Glomerular endothelial cell (primary cell): ENCODE measurements around the gene EXOC3L1. TPM values are rescaled to one million over a fixed set of nuclear protein-coding genes. Genes with fewer than 3 reads are reported as not detected.

Experiments
- DNase-seq: peaks from one replicate; pipeline ENCODE4 v3.0.0-alpha.2; 2011; ENCODE audit warnings: low read depth, low spot score; ENCODE audit errors: extremely low read depth
- total RNA-seq: library from RNA; depleted of rRNA; stranded (reverse); fragments of >200 nt; gene quantifications from 2 replicates; pipeline ENCODE4 v1.2.3, GENCODE V29; 2015

Gene EXOC3L1
- total RNA-seq, 1 donor from 2014 or later = 27.4 TPM

- no peak for DNase-seq
Measured at GRCh38 chr16:67150047-67150832, 39.7 kb downstream of the EXOC3L1 start.

GRCh38 chr16:67149276-67150046, 40.5 kb downstream of the EXOC3L1 start:
- no peak for DNase-seq

GRCh38 chr16:67148656-67149275, 41.2 kb downstream of the EXOC3L1 start:
- no peak for DNase-seq

GRCh38 chr16:67148221-67148620, 41.7 kb downstream of the EXOC3L1 start:
- DNase-seq = no peak

DNA sequence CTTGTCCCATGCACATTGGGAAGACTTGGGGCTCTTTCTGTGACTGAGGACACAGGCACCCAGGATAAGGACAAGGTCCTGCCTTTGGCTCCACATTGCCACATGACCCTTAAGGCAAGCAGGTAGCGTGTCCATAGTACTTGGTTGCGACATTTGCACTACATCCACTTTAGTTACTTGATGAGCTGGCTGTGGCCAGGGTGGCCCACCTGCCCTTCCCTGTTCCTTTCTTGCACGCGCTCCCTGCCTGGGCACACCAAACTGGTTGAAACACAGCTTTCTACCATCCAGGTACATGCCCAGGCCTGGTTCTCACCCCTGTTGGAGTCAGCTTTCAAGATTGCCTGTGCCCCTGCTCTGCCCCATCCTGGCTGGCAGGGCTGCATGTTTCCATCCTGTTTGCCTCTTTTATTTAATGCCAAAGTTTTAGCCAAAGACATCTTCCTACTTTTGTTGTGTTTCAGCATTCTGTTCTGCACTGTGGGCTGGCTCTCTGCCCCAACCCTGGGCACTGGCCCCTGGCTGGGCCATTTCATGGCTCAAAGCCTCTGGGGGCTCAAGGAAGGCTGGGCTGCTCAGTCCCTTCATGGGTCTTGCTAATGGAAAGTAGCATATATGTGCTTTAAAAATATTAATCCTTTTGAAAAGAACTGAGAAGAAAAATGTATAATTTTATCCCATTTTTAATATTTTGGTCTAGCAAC, 42.3 kb downstream of the EXOC3L1 start:
- DNase-seq = no peak

GRCh38 chr16:67146523-67147357, 43.2 kb downstream of the EXOC3L1 start:
- DNase-seq = no peak

- DNase-seq = no peak
Measured at GRCh38 chr16:67145746-67146145, 44.2 kb downstream of the EXOC3L1 start.

GRCh38 chr16:67144943-67145342, 45.0 kb downstream of the EXOC3L1 start:
- DNase-seq = no peak

DNA sequence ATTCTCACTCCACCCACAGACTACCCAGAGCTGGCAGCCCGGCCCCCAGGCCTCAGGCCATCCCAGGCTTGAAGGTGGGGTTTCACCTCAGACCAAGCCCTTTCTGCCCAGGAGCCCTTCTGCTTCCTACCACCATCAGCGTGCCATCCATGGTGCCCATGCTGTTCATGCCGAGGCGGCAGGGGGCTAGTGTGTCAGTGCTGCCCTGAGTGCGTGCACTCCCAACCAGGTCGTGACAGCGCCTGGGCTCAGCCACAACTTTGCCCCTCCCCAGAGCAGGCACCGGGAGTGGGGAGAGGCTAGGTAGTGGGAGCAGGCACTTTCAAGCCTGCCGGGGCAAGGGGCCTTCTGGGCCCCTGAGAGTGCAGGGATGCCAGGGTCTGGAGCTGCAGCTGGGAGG, 47.6 kb downstream of the EXOC3L1 start:
- no peak for DNase-seq

DNA sequence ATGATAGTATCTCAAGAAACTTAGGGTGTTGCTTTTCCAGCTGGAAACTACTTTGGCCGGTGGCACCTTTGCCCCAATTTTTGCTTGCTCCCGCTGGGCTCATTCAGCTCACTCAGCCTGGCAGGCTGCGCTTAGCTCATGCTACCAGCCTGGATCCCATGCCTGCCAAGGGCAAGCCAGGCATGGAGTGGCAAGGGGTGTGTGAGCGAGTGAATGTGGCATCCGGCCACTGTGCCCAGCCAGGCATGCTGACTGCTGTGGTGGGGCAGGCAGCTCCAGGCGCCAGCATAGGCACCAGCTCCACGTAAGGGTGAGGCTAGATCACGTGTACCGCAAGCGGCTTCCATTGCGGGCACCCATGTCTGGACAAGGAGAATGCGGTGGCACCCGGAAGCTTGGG, 48.5 kb downstream of the EXOC3L1 start:
- no peak for DNase-seq

DNA sequence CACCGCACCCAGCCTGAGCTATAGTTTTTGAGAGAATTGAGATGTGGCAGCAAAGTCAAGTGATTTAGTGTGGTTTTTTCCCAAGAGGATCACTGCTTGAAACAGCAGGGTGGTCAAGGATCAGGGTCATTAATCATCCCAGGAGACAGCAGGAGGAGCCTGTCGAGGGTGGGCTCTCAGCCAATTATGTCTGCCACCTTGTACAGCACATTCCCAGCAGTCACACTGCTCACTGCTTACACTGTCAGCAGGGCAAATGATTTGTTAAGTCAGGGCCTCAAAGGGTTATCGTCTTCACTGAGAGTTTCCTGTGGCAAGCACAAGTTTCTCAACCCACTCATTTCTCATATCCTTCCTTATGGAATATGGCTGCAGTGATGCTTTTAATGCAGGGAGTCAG, 52.3 kb downstream of the EXOC3L1 start:
- DNase-seq = peak; percentile 55

Other genes with a start within 250 kb of the EXOC3L1 start
- 0.06 TPM in 1 of 2 replicates, not detected in the other for gene CES3, start 228.9 kb downstream of the EXOC3L1 start, total RNA-seq
- gene CES4A, start 201.5 kb downstream of the EXOC3L1 start, total RNA-seq = 0.53 and 2.6 TPM in 2 replicates
- 52.3 and 60.4 TPM in 2 replicates for gene CBFB, start 161.0 kb downstream of the EXOC3L1 start, total RNA-seq
- 18.3 and 23.6 TPM in 2 replicates for gene PHAF1, start 80.2 kb downstream of the EXOC3L1 start, total RNA-seq
- gene B3GNT9, start 39.1 kb downstream of the EXOC3L1 start, total RNA-seq = 0.73 and 5.3 TPM in 2 replicates
- 25.4 and 27.8 TPM in 2 replicates for gene TRADD, start 30.2 kb downstream of the EXOC3L1 start, total RNA-seq
- gene FBXL8, start 30.2 kb downstream of the EXOC3L1 start, total RNA-seq = 11.3 and 16.6 TPM in 2 replicates
- 2.9 and 4.8 TPM in 2 replicates for gene HSF4, start 25.4 kb downstream of the EXOC3L1 start, total RNA-seq
- 8.4 and 15.3 TPM in 2 replicates for gene NOL3, start 19.6 kb downstream of the EXOC3L1 start, total RNA-seq
- 20.1 and 25.3 TPM in 2 replicates for gene MATCAP1, start 6.2 kb downstream of the EXOC3L1 start, total RNA-seq
- 78.3 and 122 TPM in 2 replicates for gene E2F4, start 2.0 kb upstream of the EXOC3L1 start, total RNA-seq
- 0.53 and 2.0 TPM in 2 replicates for gene ELMO3, start 9.0 kb upstream of the EXOC3L1 start, total RNA-seq
- 29.0 and 36.8 TPM in 2 replicates for gene TMEM208, start 37.0 kb upstream of the EXOC3L1 start, total RNA-seq
- 47.3 and 47.5 TPM in 2 replicates for gene FHOD1, start 57.3 kb upstream of the EXOC3L1 start, total RNA-seq
- gene SLC9A5, start 58.8 kb upstream of the EXOC3L1 start, total RNA-seq = 0.82 and 2.3 TPM in 2 replicates
- 15.4 and 22.4 TPM in 2 replicates for gene PLEKHG4, start 89.4 kb upstream of the EXOC3L1 start, total RNA-seq
- 0.23 TPM in 1 of 2 replicates, not detected in the other for gene KCTD19, start 136.6 kb upstream of the EXOC3L1 start, total RNA-seq
- 1.2 and 1.4 TPM in 2 replicates for gene LRRC36, start 136.7 kb upstream of the EXOC3L1 start, total RNA-seq
- 3.2 TPM in 1 of 2 replicates, not detected in the other for gene TPPP3, start 203.4 kb upstream of the EXOC3L1 start, total RNA-seq
- 18.3 and 23.7 TPM in 2 replicates for gene ZDHHC1, start 226.3 kb upstream of the EXOC3L1 start, total RNA-seq
- gene HSD11B2, start 241.0 kb upstream of the EXOC3L1 start, total RNA-seq = not detected in 2 replicates